GM23338 (cell line): ENCODE results near the gene HBB. TPM values are rescaled to one million over a fixed set of nuclear protein-coding genes. Genes with fewer than 3 reads are reported as not detected.
"Not testable (repeated sequence)": the region's sequence is repeated elsewhere in the genome, so short reads cannot be mapped to it uniquely, and the experiment has no call there.

ENCODE experiments used
- ATAC-seq: fragments of 200-7000 bp; cut with Tn5 transposase; 3 replicates; pipeline ENCODE4 v1.9.1; 2020
- DNase-seq: peaks from one replicate; pipeline ENCODE4 v3.0.0-alpha.2; 2015; ENCODE audit warnings: low spot score
- H2AFZ ChIP-seq: fragments of 200-600 bp; sonication (generic); 2 replicates; pipeline ENCODE4 v1.8.0; 2016; ENCODE audit warnings: antibody characterized with exemption, mild to moderate bottlenecking, moderate library complexity
- H3F3A ChIP-seq: fragments of 200-600 bp; sonication (generic); replicated peaks from 2 replicates; pipeline ENCODE4 v1.8.0; 2017; ENCODE audit warnings: antibody characterized with exemption, mixed run types, low read depth
- H3K27ac ChIP-seq: fragments of 200-600 bp; sonication (generic); 2 replicates; pipeline ENCODE4 v1.6.1; 2016; ENCODE audit warnings: low read depth
- H3K27me3 ChIP-seq: fragments of 200-600 bp; sonication (generic); 2 replicates; pipeline ENCODE4 v1.8.0; 2016; ENCODE audit warnings: mild to moderate bottlenecking, mixed run types, moderate library complexity; ENCODE audit not compliant: insufficient read depth
- H3K36me3 ChIP-seq: fragments of 200-600 bp; sonication (generic); 2 replicates; pipeline ENCODE4 v1.8.0; 2016; ENCODE audit warnings: mild to moderate bottlenecking; ENCODE audit not compliant: insufficient read depth
- H3K4me1 ChIP-seq: fragments of 200-600 bp; sonication (generic); 2 replicates; pipeline ENCODE4 v1.8.0; 2016; ENCODE audit warnings: mild to moderate bottlenecking, moderate library complexity; ENCODE audit not compliant: insufficient read depth
- H3K4me2 ChIP-seq: fragments of 200-600 bp; sonication (generic); 2 replicates; pipeline ENCODE4 v1.7.1; 2017; ENCODE audit warnings: mixed run types
- H3K4me3 ChIP-seq: fragments of 200-600 bp; sonication (generic); 2 replicates; pipeline ENCODE4 v1.6.1; 2016; ENCODE audit warnings: mixed run types
- H3K79me2 ChIP-seq: fragments of 200-600 bp; sonication (generic); replicated peaks from 2 replicates; pipeline ENCODE4 v1.8.0; 2017; ENCODE audit warnings: mild to moderate bottlenecking; ENCODE audit not compliant: insufficient read depth
- H3K9me2 ChIP-seq: fragments of 200-600 bp; sonication (generic); 2 replicates; pipeline ENCODE4 v1.8.0; 2017; ENCODE audit not compliant: insufficient read depth
- H4K20me1 ChIP-seq: fragments of 200-600 bp; sonication (generic); replicated peaks from 2 replicates; pipeline ENCODE4 v1.8.0; 2017; ENCODE audit warnings: mild to moderate bottlenecking; ENCODE audit not compliant: insufficient read depth
- H3K27ac Mint-ChIP-seq: 2 replicates; pipeline ENCODE4 v1.8.0; 2020; ENCODE audit warnings: inconsistent platforms, mild to moderate bottlenecking, moderate library complexity, mixed read lengths
- H3K27me3 Mint-ChIP-seq: 3 replicates; pipeline ENCODE4 v1.8.0; 2022; ENCODE audit warnings: low read depth, mild to moderate bottlenecking, moderate library complexity, mixed read lengths, inconsistent platforms; ENCODE audit not compliant: insufficient read depth, poor library complexity
- H3K36me3 Mint-ChIP-seq: 3 replicates; pipeline ENCODE4 v1.8.0; 2021; ENCODE audit warnings: low read depth, mild to moderate bottlenecking, inconsistent platforms, moderate library complexity, mixed read lengths
- H3K4me1 Mint-ChIP-seq: 3 replicates; pipeline ENCODE4 v1.8.0; 2020; ENCODE audit warnings: mild to moderate bottlenecking, inconsistent platforms, mixed read lengths
- H3K4me3 Mint-ChIP-seq: 3 replicates; pipeline ENCODE4 v1.8.0; 2021; ENCODE audit warnings: moderate library complexity, mild to moderate bottlenecking, inconsistent platforms, mixed read lengths
- H3K9me3 Mint-ChIP-seq: 3 replicates; pipeline ENCODE4 v1.8.0; 2020; ENCODE audit warnings: moderate library complexity, mild to moderate bottlenecking, inconsistent platforms, mixed read lengths
- EZH2 ChIP-seq: fragments of 200-600 bp; sonication (generic); IDR thresholded peaks from one replicate; pipeline ENCODE4 v1.8.0; 2017; ENCODE audit warnings: antibody characterized with exemption, mild to moderate bottlenecking, low read depth; ENCODE audit not compliant: unreplicated experiment
- EZH2phosphoT487 ChIP-seq: fragments of 200-600 bp; sonication (generic); IDR thresholded peaks from one replicate; pipeline ENCODE4 v1.8.1; 2018; ENCODE audit warnings: antibody characterized with exemption; ENCODE audit not compliant: unreplicated experiment
- JUNB ChIP-seq: IDR thresholded peaks from one replicate; pipeline ENCODE4 v1.6.1; 2016; ENCODE audit warnings: antibody characterized with exemption; ENCODE audit not compliant: unreplicated experiment
- NANOG ChIP-seq: IDR thresholded peaks from 2 replicates; pipeline ENCODE4 v1.6.1; 2016; ENCODE audit warnings: antibody characterized with exemption, borderline replicate concordance
- ZNF114 ChIP-seq: fragments of 250-450 bp; sonication (Bioruptor Pico); IDR thresholded peaks from 2 replicates; pipeline ENCODE4 v1.5.0; 2020; ENCODE audit warnings: mild to moderate bottlenecking, moderate library complexity
- ZNF331 ChIP-seq: fragments of 250-450 bp; sonication (Bioruptor Pico); IDR thresholded peaks from 2 replicates; pipeline ENCODE4 v1.5.0; 2020; ENCODE audit warnings: low read depth, mild to moderate bottlenecking, moderate library complexity
- ZNF462 ChIP-seq: fragments of 250-450 bp; sonication (Bioruptor Pico); IDR thresholded peaks from 2 replicates; pipeline ENCODE4 v1.5.0; 2020; ENCODE audit warnings: mild to moderate bottlenecking, moderate library complexity
- polyA plus RNA-seq: library from polyadenylated mRNA; unstranded; fragments of >200 nt; fragmentation: Nextera tagmentation; extraction: Ambion mirVana; gene quantifications from 2 replicates; pipeline ENCODE4 v1.2.1, GENCODE V29; 2016
- total RNA-seq: library from RNA; depleted of rRNA; stranded (reverse); fragments of >200 nt; shearing (Covaris generic); gene quantifications from 2 replicates; pipeline ENCODE4 v1.2.3, GENCODE V29; 2014
- TF ChIP-seq, protein P1 (sequence below): IDR thresholded peaks from one replicate; pipeline ENCODE4 v1.6.1; 2018; ENCODE audit warnings: antibody characterized with exemption; ENCODE audit not compliant: unreplicated experiment

HBB gene
- total and polyA plus RNA-seq, 2 experiments from 2014 or later: not detected

DNA sequence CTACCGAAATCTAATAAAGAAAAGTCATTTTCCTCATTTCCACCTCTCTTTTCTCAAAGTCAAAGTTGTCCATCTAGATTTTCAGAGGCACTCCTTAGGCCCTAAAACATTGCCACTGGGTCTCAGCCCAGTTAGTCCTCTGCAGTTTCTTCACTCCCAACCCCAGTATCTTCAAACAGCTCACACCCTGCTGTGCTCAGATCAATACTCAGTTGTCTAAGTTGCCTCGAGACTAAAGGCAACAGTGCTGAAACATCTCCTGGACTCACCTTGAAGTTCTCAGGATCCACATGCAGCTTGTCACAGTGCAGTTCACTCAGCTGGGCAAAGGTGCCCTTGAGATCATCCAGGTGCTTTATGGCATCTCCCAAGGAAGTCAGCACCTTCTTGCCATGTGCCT, 27.2 kb upstream of the HBB start:
- not testable (repeated sequence) for H4K20me1 ChIP-seq, H3K9me2 ChIP-seq, ATAC-seq, H3K27ac ChIP-seq, H3K9me3 Mint-ChIP-seq, H3K4me3 Mint-ChIP-seq, H2AFZ ChIP-seq, H3K27ac Mint-ChIP-seq, H3F3A ChIP-seq, H3K4me2 ChIP-seq, H3K79me2 ChIP-seq, H3K4me3 ChIP-seq, H3K36me3 ChIP-seq, DNase-seq, H3K36me3 Mint-ChIP-seq
- Histone ChIP-seq H3K4me1 (peaks cover 11% of the 10 kb centered on the region; the same call in 1 of the 2 replicates), H3K27me3 (peaks cover 14% of the 10 kb centered on the region; the same call in 1 of the 2 replicates)
- peaks cover 22% of the 10 kb centered on the region for H3K4me1 Mint-ChIP-seq
- H3K27me3 Mint-ChIP-seq: peaks cover 14% of the 10 kb centered on the region

DNA sequence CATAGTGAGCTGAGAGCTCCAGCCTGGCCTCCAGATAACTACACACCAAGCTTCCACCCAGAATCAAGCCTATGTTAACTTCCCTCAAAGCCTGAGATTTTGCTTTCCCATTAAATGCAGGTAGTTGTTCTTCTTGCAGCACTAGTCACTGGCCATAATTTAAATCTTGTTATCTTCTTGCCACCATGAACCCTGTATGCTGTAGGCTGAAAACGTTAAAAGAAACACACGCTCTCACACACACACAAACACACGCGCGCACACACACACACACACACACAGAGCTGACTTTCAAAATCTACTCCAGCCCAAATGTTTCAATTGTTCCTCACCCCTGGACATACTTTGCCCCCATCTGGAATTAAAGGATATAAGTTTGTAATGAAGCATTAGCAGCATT, 26.6 kb upstream of the HBB start:
- not testable (repeated sequence) for H3K4me1 ChIP-seq, H3K36me3 ChIP-seq, H3K79me2 ChIP-seq, H3K27me3 Mint-ChIP-seq, H2AFZ ChIP-seq, H3K27ac ChIP-seq, H3K9me3 Mint-ChIP-seq, H3K4me2 ChIP-seq, H3K27ac Mint-ChIP-seq, H4K20me1 ChIP-seq, H3K4me3 Mint-ChIP-seq, ATAC-seq, H3K9me2 ChIP-seq, H3K36me3 Mint-ChIP-seq, DNase-seq, H3K4me3 ChIP-seq, H3F3A ChIP-seq
- peaks cover 16% of the 10 kb centered on the region for H3K4me1 Mint-ChIP-seq
- H3K27me3 ChIP-seq: peaks cover 14% of the 10 kb centered on the region; the same call in 1 of the 2 replicates

- no peaks in the 10 kb centered on the region for H3K79me2 ChIP-seq
- H2AFZ ChIP-seq: no peak overlapping the region
- H3K4me1 Mint-ChIP-seq: peaks cover 11% of the 10 kb centered on the region; the same call in 2 of the 3 replicates
- peaks cover 4% of the 10 kb centered on the region for H3K27me3 Mint-ChIP-seq
- H3K4me3 ChIP-seq: no peak overlapping the region
- peaks cover 14% of the 10 kb centered on the region; the same call in 1 of the 2 replicates for H3K27me3 ChIP-seq
- H3K4me3 Mint-ChIP-seq: no peak overlapping the region
- H3K4me1 ChIP-seq: peaks cover 4% of the 10 kb centered on the region; the same call in 1 of the 2 replicates
- no peak overlapping the region for H3K4me2 ChIP-seq
- H4K20me1 ChIP-seq: no peaks in the 10 kb centered on the region
- no peaks in the 10 kb centered on the region; the same call in 2 of the 3 replicates for H3K9me3 Mint-ChIP-seq
- no peak overlapping the region for H3K27ac ChIP-seq
- no peak for ATAC-seq
- no peaks in the 10 kb centered on the region for H3F3A ChIP-seq
- no peak overlapping the region for H3K27ac Mint-ChIP-seq
- no peaks in the 10 kb centered on the region for H3K9me2 ChIP-seq
- DNase-seq: no peak
- H3K36me3 ChIP-seq: no peaks in the 10 kb centered on the region
- H3K36me3 Mint-ChIP-seq: no peaks in the 10 kb centered on the region
- TF ChIP-seq ZNF462 (CRISPR knock-in tag): no peak
- no peak for TF ChIP-seq NANOG
- no peak for TF ChIP-seq JUNB
- no peak for TF ChIP-seq ZNF331 (CRISPR knock-in tag)
- TF ChIP-seq, protein P1, sequence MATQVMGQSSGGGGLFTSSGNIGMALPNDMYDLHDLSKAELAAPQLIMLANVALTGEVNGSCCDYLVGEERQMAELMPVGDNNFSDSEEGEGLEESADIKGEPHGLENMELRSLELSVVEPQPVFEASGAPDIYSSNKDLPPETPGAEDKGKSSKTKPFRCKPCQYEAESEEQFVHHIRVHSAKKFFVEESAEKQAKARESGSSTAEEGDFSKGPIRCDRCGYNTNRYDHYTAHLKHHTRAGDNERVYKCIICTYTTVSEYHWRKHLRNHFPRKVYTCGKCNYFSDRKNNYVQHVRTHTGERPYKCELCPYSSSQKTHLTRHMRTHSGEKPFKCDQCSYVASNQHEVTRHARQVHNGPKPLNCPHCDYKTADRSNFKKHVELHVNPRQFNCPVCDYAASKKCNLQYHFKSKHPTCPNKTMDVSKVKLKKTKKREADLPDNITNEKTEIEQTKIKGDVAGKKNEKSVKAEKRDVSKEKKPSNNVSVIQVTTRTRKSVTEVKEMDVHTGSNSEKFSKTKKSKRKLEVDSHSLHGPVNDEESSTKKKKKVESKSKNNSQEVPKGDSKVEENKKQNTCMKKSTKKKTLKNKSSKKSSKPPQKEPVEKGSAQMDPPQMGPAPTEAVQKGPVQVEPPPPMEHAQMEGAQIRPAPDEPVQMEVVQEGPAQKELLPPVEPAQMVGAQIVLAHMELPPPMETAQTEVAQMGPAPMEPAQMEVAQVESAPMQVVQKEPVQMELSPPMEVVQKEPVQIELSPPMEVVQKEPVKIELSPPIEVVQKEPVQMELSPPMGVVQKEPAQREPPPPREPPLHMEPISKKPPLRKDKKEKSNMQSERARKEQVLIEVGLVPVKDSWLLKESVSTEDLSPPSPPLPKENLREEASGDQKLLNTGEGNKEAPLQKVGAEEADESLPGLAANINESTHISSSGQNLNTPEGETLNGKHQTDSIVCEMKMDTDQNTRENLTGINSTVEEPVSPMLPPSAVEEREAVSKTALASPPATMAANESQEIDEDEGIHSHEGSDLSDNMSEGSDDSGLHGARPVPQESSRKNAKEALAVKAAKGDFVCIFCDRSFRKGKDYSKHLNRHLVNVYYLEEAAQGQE: no peak
- TF ChIP-seq ZNF114 (CRISPR knock-in tag): no peak
- TF ChIP-seq EZH2phosphoT487: no peak
- TF ChIP-seq EZH2: no peak
Observed at GRCh38 chr11:5252919-5253265, 26.0 kb upstream of the HBB start.
